Measurements from ENCODE around the gene MPZL1. TPM values are rescaled to one million over a fixed set of nuclear protein-coding genes. Genes with fewer than 3 reads are reported as not detected.

Gene MPZL1
- total and polyA plus RNA-seq, 2 of the 13 experiments (the other 11 are each of a cell fraction or from before 2014, with no cell fraction given), result 38.0 to 68.7 TPM

DNA sequence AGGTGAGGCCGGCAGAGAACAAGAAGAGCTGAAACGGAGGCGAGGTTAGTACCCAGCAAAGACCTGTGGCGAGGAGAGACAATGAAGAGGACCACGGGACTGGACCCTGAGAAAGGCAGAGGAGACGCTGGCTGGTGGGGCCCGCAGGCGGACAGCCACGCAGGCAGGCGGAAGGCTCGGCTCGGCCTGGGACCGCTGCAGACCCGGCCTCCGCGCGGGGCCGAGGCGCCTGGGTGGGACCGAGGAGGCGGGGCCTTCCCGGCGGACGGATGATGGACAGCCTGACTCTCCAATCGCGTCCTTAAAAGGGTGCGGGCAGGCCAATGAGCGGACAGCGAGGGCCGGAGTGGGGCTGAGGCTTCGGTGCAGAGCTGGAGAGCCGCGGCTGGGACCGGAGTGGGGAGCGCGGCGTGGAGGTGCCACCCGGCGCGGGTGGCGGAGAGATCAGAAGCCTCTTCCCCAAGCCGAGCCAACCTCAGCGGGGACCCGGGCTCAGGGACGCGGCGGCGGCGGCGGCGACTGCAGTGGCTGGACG is at the start of gene MPZL1 (continued):
- TF ChIP-seq KDM5A (IDR thresholded peaks at IDR 0.05; ENCODE audit: borderline replicate concordance, low read length), result 0 out of 2 replicates have a peak, but pooled peaks have one; percentile 22
- peak; percentile 80 for TF ChIP-seq ZNF501 (CRISPR knock-in tag; IDR thresholded peaks at IDR 0.05)
- TF ChIP-seq, protein P1, sequence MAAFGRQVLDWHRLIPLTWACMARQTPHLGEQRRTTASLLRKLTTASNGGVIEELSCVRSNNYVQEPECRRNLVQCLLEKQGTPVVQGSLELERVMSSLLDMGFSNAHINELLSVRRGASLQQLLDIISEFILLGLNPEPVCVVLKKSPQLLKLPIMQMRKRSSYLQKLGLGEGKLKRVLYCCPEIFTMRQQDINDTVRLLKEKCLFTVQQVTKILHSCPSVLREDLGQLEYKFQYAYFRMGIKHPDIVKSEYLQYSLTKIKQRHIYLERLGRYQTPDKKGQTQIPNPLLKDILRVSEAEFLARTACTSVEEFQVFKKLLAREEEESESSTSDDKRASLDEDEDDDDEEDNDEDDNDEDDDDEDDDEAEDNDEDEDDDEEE (CRISPR knock-in tag; IDR thresholded peaks at IDR 0.05), result peak; percentile 12; the same call in 1 of the 2 replicates
- TF ChIP-seq ETV6 (CRISPR knock-in tag; conservative IDR thresholded peaks at IDR 0.05), result 0 out of 2 replicates have a peak, but pooled peaks have one; percentile 58
- TF ChIP-seq AGO2 (optimal IDR thresholded peaks at IDR 0.05; ENCODE audit: low read depth, low read length), result peak; percentile 67
- TF ChIP-seq CHD4 (IDR thresholded peaks at IDR 0.05; ENCODE audit: borderline replicate concordance, low read length), result no peak
- TF ChIP-seq NCOA1 (CRISPR knock-in tag; IDR thresholded peaks at IDR 0.05), result 0 out of 2 replicates have a peak, but pooled peaks have one; percentile 48
- TF ChIP-seq RARG (CRISPR knock-in tag; IDR thresholded peaks at IDR 0.05; ENCODE audit: low read depth), result no peak
- TF ChIP-seq NKX3-1 (CRISPR knock-in tag; IDR thresholded peaks at IDR 0.05), result peak; percentile 41; the same call in 1 of the 2 replicates
- no peak; the same call in 1 of the 2 replicates for TF ChIP-seq RXRA (CRISPR knock-in tag; IDR thresholded peaks at IDR 0.05)
- TF ChIP-seq PHB2 (IDR thresholded peaks at IDR 0.05; ENCODE audit: partially characterized antibody), result no peak
- TF ChIP-seq, protein P2, sequence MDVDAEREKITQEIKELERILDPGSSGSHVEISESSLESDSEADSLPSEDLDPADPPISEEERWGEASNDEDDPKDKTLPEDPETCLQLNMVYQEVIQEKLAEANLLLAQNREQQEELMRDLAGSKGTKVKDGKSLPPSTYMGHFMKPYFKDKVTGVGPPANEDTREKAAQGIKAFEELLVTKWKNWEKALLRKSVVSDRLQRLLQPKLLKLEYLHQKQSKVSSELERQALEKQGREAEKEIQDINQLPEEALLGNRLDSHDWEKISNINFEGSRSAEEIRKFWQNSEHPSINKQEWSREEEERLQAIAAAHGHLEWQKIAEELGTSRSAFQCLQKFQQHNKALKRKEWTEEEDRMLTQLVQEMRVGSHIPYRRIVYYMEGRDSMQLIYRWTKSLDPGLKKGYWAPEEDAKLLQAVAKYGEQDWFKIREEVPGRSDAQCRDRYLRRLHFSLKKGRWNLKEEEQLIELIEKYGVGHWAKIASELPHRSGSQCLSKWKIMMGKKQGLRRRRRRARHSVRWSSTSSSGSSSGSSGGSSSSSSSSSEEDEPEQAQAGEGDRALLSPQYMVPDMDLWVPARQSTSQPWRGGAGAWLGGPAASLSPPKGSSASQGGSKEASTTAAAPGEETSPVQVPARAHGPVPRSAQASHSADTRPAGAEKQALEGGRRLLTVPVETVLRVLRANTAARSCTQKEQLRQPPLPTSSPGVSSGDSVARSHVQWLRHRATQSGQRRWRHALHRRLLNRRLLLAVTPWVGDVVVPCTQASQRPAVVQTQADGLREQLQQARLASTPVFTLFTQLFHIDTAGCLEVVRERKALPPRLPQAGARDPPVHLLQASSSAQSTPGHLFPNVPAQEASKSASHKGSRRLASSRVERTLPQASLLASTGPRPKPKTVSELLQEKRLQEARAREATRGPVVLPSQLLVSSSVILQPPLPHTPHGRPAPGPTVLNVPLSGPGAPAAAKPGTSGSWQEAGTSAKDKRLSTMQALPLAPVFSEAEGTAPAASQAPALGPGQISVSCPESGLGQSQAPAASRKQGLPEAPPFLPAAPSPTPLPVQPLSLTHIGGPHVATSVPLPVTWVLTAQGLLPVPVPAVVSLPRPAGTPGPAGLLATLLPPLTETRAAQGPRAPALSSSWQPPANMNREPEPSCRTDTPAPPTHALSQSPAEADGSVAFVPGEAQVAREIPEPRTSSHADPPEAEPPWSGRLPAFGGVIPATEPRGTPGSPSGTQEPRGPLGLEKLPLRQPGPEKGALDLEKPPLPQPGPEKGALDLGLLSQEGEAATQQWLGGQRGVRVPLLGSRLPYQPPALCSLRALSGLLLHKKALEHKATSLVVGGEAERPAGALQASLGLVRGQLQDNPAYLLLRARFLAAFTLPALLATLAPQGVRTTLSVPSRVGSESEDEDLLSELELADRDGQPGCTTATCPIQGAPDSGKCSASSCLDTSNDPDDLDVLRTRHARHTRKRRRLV (CRISPR knock-in tag; IDR thresholded peaks at IDR 0.05), result no peak
- no peak for TF ChIP-seq NR1H2 (CRISPR knock-in tag; IDR thresholded peaks at IDR 0.05; ENCODE audit: borderline replicate concordance, low read depth)
- TF ChIP-seq YY1 (IDR thresholded peaks at IDR 0.05; ENCODE audit: insufficient read depth, insufficient replicate concordance, low read depth, low read length), result no peak
- 0 out of 2 replicates have a peak, but pooled peaks have one; percentile 35 for TF ChIP-seq WIZ (CRISPR knock-in tag; IDR thresholded peaks at IDR 0.05)
- TF ChIP-seq RBFOX2 (IDR thresholded peaks at IDR 0.05; ENCODE audit: low read depth, low read length), result peak; percentile 84
- TF ChIP-seq, protein P3, sequence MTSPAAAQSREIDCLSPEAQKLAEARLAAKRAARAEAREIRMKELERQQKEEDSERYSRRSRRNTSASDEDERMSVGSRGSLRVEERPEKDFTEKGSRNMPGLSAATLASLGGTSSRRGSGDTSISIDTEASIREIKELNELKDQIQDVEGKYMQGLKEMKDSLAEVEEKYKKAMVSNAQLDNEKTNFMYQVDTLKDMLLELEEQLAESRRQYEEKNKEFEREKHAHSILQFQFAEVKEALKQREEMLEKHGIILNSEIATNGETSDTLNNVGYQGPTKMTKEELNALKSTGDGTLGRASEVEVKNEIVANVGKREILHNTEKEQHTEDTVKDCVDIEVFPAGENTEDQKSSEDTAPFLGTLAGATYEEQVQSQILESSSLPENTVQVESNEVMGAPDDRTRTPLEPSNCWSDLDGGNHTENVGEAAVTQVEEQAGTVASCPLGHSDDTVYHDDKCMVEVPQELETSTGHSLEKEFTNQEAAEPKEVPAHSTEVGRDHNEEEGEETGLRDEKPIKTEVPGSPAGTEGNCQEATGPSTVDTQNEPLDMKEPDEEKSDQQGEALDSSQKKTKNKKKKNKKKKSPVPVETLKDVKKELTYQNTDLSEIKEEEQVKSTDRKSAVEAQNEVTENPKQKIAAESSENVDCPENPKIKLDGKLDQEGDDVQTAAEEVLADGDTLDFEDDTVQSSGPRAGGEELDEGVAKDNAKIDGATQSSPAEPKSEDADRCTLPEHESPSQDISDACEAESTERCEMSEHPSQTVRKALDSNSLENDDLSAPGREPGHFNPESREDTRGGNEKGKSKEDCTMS (CRISPR knock-in tag; conservative IDR thresholded peaks at IDR 0.05), result no peak
- no peak for TF ChIP-seq ZSCAN22 (CRISPR knock-in tag; IDR thresholded peaks at IDR 0.05)
- TF ChIP-seq PLRG1 (conservative IDR thresholded peaks at IDR 0.05), result no peak
- TF ChIP-seq SP2 (CRISPR knock-in tag; IDR thresholded peaks at IDR 0.05), result peak; percentile 98
- TF ChIP-seq IKZF1 (IDR thresholded peaks at IDR 0.05), result no peak
- 0 out of 2 replicates have a peak, but pooled peaks have one; percentile 17 for TF ChIP-seq SOX5 (CRISPR knock-in tag; IDR thresholded peaks at IDR 0.05; ENCODE audit: borderline replicate concordance)
- TF ChIP-seq RELA (CRISPR knock-in tag; IDR thresholded peaks at IDR 0.05), result no peak
- TF ChIP-seq GPN1 (CRISPR knock-in tag; IDR thresholded peaks at IDR 0.05; ENCODE audit: borderline replicate concordance), result 0 out of 2 replicates have a peak, but pooled peaks have one; percentile 41
